ENCODE measurements around the gene CACNG5. TPM values are rescaled to one million over a fixed set of nuclear protein-coding genes. Genes with fewer than 3 reads are reported as not detected.

CACNG5 gene
- polyA plus RNA-seq, 1 donor from 2014 or later, result not detected

DNA sequence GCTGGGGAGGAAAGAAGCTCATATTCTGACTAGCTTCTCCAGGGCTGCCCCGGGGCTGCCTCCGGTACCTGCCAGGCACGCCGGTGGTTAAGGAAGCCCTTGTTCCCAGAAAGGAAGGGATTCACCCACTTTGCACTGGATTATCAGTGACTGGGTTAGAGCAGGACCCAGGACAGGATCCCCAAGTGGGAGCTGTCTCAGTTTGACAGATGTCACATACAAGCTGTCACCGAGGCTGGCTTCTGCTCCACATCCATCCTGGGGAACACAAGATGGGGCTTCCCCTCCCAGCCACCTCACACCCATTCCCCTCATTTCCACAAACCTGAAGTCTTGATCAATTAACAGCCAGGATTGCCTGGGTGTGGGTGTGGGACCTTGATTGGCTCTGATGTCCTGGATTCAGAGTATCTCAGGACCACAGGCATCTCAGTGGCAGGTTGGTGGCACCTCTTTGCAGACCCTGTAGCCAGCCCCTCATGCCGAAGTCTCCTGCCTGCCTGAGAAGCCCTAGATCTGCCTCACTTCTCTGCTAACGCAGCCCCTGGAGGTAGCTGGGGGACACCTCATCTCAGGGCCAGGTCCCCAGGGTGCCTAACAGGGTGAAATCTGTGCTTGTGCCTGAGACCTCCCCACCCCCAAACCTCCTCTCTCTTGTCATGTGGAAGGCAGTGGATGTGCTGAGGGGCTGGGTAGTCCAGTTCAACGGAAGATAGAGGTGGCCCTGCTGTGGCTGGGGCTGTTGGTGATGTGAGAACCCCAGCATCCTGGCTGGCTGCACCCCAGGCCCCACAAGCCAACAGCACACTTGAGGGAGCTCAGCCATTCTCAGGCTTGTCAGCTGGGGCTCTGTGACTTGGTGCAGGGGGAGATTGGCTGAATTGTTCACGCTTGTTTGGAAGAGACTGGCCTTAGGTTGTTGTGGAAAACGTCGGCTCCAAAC lies 1.4 kb downstream of the CACNG5 start:
- Histone ChIP-seq H3K4me3 (ENCODE audit: low read length) (peak overlapping the region; percentile 59), H3K9me2 (ENCODE audit: insufficient read depth, low read length) (no peaks in the 10 kb centered on the region), H3K79me2 (replicated peaks; ENCODE audit: insufficient read depth, low read length) (no peaks in the 10 kb centered on the region), H4K20me1 (ENCODE audit: insufficient read depth) (no peaks in the 10 kb centered on the region), H3K9me3 (ENCODE audit: low read length) (no peaks in the 10 kb centered on the region), H3K27me3 (ENCODE audit: insufficient read depth, low read depth, low read length) (peaks cover 27% of the 10 kb centered on the region), H2AFZ (ENCODE audit: low read depth, low read length) (no peak overlapping the region), H3K36me3 (ENCODE audit: insufficient read depth, low read length) (no peaks in the 10 kb centered on the region), H3K27ac (ENCODE audit: low read length) (no peak overlapping the region), H3F3A (ENCODE audit: insufficient read depth, low read length, poor library complexity, severe bottlenecking) (no peaks in the 10 kb centered on the region), H3K4me2 (ENCODE audit: low read length) (no peak overlapping the region), H3K9ac (ENCODE audit: low read length) (no peak overlapping the region)
- TF ChIP-seq RAD21 (conservative IDR thresholded peaks at IDR 0.05) (no peak), POLR2AphosphoS5 (IDR thresholded peaks at IDR 0.05) (peak; percentile 66), EP300 (conservative IDR thresholded peaks at IDR 0.05; ENCODE audit: poor library complexity, severe bottlenecking) (peak; percentile 79)

DNA sequence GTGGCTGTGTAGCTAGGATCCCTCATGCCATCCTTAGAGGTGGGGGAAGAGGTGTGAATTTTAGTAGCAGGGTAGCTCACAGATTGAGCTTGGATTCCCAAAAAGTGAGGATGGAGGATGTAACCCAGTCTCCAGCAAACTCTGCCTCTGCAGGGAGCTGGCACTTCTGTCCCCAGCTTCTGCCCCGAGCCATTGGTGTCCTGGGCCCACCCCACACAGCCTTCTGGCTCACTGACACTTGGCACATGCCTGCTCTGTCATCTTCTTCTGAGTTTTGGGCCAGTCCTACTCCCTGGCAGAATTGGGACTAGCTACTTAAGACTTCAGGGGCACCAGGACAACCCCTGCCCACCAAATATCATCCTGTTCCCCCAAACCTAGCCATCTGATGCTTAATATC lies 2.3 kb downstream of the CACNG5 start:
- H3K27me3 ChIP-seq (ENCODE audit: insufficient read depth, low read depth, low read length), result peaks cover 27% of the 10 kb centered on the region
- H3F3A ChIP-seq (ENCODE audit: insufficient read depth, low read length, poor library complexity, severe bottlenecking), result no peaks in the 10 kb centered on the region
- no peaks in the 10 kb centered on the region for H3K79me2 ChIP-seq (replicated peaks; ENCODE audit: insufficient read depth, low read length)
- H3K4me3 ChIP-seq (ENCODE audit: low read length), result no peak overlapping the region
- no peak overlapping the region for H2AFZ ChIP-seq (ENCODE audit: low read depth, low read length)
- H3K36me3 ChIP-seq (ENCODE audit: insufficient read depth, low read length), result no peaks in the 10 kb centered on the region
- H3K9me3 ChIP-seq (ENCODE audit: low read length), result no peaks in the 10 kb centered on the region
- no peak overlapping the region for H3K27ac ChIP-seq (ENCODE audit: low read length)
- H3K4me2 ChIP-seq (ENCODE audit: low read length), result no peak overlapping the region
- TF ChIP-seq SMC3 (conservative IDR thresholded peaks at IDR 0.05; ENCODE audit: poor library complexity) (no peak), MXI1 (conservative IDR thresholded peaks at IDR 0.05; ENCODE audit: poor library complexity, severe bottlenecking) (no peak), RAD21 (conservative IDR thresholded peaks at IDR 0.05) (no peak), TAF1 (IDR thresholded peaks at IDR 0.05; ENCODE audit: low read depth) (no peak), EP300 (conservative IDR thresholded peaks at IDR 0.05; ENCODE audit: poor library complexity, severe bottlenecking) (no peak), EZH2 (IDR thresholded peaks at IDR 0.05; ENCODE audit: borderline replicate concordance, insufficient read depth, low read length, poor library complexity, severe bottlenecking) (no peak), POLR2AphosphoS5 (IDR thresholded peaks at IDR 0.05) (no peak)
- TF ChIP-seq, protein P1, sequence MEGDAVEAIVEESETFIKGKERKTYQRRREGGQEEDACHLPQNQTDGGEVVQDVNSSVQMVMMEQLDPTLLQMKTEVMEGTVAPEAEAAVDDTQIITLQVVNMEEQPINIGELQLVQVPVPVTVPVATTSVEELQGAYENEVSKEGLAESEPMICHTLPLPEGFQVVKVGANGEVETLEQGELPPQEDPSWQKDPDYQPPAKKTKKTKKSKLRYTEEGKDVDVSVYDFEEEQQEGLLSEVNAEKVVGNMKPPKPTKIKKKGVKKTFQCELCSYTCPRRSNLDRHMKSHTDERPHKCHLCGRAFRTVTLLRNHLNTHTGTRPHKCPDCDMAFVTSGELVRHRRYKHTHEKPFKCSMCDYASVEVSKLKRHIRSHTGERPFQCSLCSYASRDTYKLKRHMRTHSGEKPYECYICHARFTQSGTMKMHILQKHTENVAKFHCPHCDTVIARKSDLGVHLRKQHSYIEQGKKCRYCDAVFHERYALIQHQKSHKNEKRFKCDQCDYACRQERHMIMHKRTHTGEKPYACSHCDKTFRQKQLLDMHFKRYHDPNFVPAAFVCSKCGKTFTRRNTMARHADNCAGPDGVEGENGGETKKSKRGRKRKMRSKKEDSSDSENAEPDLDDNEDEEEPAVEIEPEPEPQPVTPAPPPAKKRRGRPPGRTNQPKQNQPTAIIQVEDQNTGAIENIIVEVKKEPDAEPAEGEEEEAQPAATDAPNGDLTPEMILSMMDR (IDR thresholded peaks at IDR 0.05; ENCODE audit: poor library complexity, severe bottlenecking), result no peak
- TF ChIP-seq, protein P2, sequence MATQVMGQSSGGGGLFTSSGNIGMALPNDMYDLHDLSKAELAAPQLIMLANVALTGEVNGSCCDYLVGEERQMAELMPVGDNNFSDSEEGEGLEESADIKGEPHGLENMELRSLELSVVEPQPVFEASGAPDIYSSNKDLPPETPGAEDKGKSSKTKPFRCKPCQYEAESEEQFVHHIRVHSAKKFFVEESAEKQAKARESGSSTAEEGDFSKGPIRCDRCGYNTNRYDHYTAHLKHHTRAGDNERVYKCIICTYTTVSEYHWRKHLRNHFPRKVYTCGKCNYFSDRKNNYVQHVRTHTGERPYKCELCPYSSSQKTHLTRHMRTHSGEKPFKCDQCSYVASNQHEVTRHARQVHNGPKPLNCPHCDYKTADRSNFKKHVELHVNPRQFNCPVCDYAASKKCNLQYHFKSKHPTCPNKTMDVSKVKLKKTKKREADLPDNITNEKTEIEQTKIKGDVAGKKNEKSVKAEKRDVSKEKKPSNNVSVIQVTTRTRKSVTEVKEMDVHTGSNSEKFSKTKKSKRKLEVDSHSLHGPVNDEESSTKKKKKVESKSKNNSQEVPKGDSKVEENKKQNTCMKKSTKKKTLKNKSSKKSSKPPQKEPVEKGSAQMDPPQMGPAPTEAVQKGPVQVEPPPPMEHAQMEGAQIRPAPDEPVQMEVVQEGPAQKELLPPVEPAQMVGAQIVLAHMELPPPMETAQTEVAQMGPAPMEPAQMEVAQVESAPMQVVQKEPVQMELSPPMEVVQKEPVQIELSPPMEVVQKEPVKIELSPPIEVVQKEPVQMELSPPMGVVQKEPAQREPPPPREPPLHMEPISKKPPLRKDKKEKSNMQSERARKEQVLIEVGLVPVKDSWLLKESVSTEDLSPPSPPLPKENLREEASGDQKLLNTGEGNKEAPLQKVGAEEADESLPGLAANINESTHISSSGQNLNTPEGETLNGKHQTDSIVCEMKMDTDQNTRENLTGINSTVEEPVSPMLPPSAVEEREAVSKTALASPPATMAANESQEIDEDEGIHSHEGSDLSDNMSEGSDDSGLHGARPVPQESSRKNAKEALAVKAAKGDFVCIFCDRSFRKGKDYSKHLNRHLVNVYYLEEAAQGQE (IDR thresholded peaks at IDR 0.05; ENCODE audit: borderline replicate concordance), result no peak
- H3K9ac ChIP-seq (ENCODE audit: low read length), result no peak overlapping the region
- no peaks in the 10 kb centered on the region for H3K9me2 ChIP-seq (ENCODE audit: insufficient read depth, low read length)
- no peaks in the 10 kb centered on the region for H4K20me1 ChIP-seq (ENCODE audit: insufficient read depth)

All from neural cell (in vitro differentiated cells).